Measurements from ENCODE around the gene ZNF490. TPM values are rescaled to one million over a fixed set of nuclear protein-coding genes. Genes with fewer than 3 reads are reported as not detected.

Gene ZNF490
- total and polyA plus RNA-seq, 10 of the 15 experiments (the other 5 are each of a cell fraction or from before 2014, with no cell fraction given) = 0.57 to 8.4 (median 3.2) TPM

- FAIRE-seq (no peak), DNase-seq (ENCODE audit: low read depth, low spot score) (no peak), ATAC-seq (no peak)
- Histone ChIP-seq H4K20me1 (ENCODE audit: control insufficient read depth, insufficient read depth) (no peaks in the 10 kb centered on the region), H3K9me3 (replicated peaks; ENCODE audit: control insufficient read depth, insufficient read depth, low read length) (no peaks in the 10 kb centered on the region; the same call in 2 of the 3 replicates), H3K4me3 (no peak overlapping the region), H3K4me1 (ENCODE audit: control insufficient read depth, insufficient read depth, low read length) (no peaks in the 10 kb centered on the region), H3K27me3 (replicated peaks in 1 of 2; ENCODE audit: control insufficient read depth in 2 of 2, insufficient read depth in 2 of 2, low read length in 1 of 2) (no peaks in the 10 kb centered on the region), H3K79me2 (ENCODE audit: control insufficient read depth, insufficient read depth, low read length) (no peaks in the 10 kb centered on the region), H3K27ac (ENCODE audit: control insufficient read depth, insufficient read depth) (no peak overlapping the region), H3K36me3 (ENCODE audit: control insufficient read depth in 2 of 2, insufficient read depth in 2 of 2, low read length in 1 of 2) (peaks cover 3 to 5% of the 10 kb centered on the region in 2 experiments; a peak in 2 of 4 replicates), H3K4me2 (ENCODE audit: control insufficient read depth, insufficient read depth) (no peak overlapping the region), H2AFZ (ENCODE audit: control insufficient read depth, low read depth, low read length) (no peak overlapping the region), H3K9ac (ENCODE audit: control insufficient read depth, insufficient read depth, low read length) (no peak overlapping the region)
- no TSS peak for BruUV-seq (replicated peaks)
- in situ Hi-C loops (cut with MboI) = no loop called here
- intact Hi-C loops (cut with micrococcal nuclease; ENCODE audit: unreplicated experiment) = no loop called here
- ChIA-PET CTCF (no interaction called here), RAD21 (ENCODE audit: unreplicated experiment) (no interaction called here), POLR2A (no interaction called here), SMC1A (ENCODE audit: uncharacterized antibody, unreplicated experiment) (no interaction called here)
- WGBS (ENCODE audit: insufficient coverage, insufficient replicate concordance, low lambda C conversion rate, missing lambda C conversion rate) = 65% methylated on average over 10 of the region's 10 CpGs
- no peak for TF ChIP-seq BCL3 (IDR thresholded peaks at IDR 0.05; ENCODE audit: borderline replicate concordance, insufficient read depth, low read depth, low read length, poor library complexity, severe bottlenecking)
- TF ChIP-seq NR2F1 (conservative IDR thresholded peaks at IDR 0.05) = no peak
- no peak for TF ChIP-seq STAT1 (conservative IDR thresholded peaks at IDR 0.05)
- no peak for TF ChIP-seq CHD1 (IDR thresholded peaks at IDR 0.05; ENCODE audit: low read depth, low read length)
- TF ChIP-seq USF2 (IDR thresholded peaks at IDR 0.05; ENCODE audit: borderline replicate concordance, low read depth, low read length) = no peak
- TF ChIP-seq TCF7 (IDR thresholded peaks at IDR 0.05; ENCODE audit: borderline replicate concordance) = no peak
- TF ChIP-seq BCLAF1 (IDR thresholded peaks at IDR 0.05) = no peak
- no peak for TF ChIP-seq FOXM1 (IDR thresholded peaks at IDR 0.05; ENCODE audit: low read depth, low read length)
- no peak for TF ChIP-seq TCF12 (IDR thresholded peaks at IDR 0.05; ENCODE audit: low read depth, low read length)
- no peak for TF ChIP-seq IRF5 (IDR thresholded peaks at IDR 0.05; ENCODE audit: borderline replicate concordance)
- no peak for TF ChIP-seq GATAD2B (conservative IDR thresholded peaks at IDR 0.05; ENCODE audit: low read depth)
- no peak for TF ChIP-seq DPF2 (IDR thresholded peaks at IDR 0.05)
- TF ChIP-seq ZBTB40 (IDR thresholded peaks at IDR 0.05; ENCODE audit: borderline replicate concordance) = no peak
- TF ChIP-seq MAX (IDR thresholded peaks at IDR 0.05; ENCODE audit: low read depth, low read length) = no peak
Observed at GRCh38 chr19:12646551-12646950, 35.9 kb upstream of the ZNF490 start.

All from GM12878 (cell line).